ENCODE results near the gene PLCD1.

- TF ChIP-seq CTCF (IDR thresholded peaks at IDR 0.05) (no peak), POLR2A (IDR thresholded peaks at IDR 0.05) (no peak)
Observed at GRCh38 chr3:38027466-38028465, 1.7 kb downstream of the PLCD1 start.
